D341Med (cell line): ENCODE data around the gene DKC1.

Source experiments
- DNase-seq: peaks from one replicate; pipeline ENCODE4 v3.0.0; 2012; ENCODE audit warnings: low spot score

Gene DKC1

GRCh38 chrX:154737136-154737535 lies 25.5 kb upstream of the DKC1 start:
- no peak for DNase-seq

DNA sequence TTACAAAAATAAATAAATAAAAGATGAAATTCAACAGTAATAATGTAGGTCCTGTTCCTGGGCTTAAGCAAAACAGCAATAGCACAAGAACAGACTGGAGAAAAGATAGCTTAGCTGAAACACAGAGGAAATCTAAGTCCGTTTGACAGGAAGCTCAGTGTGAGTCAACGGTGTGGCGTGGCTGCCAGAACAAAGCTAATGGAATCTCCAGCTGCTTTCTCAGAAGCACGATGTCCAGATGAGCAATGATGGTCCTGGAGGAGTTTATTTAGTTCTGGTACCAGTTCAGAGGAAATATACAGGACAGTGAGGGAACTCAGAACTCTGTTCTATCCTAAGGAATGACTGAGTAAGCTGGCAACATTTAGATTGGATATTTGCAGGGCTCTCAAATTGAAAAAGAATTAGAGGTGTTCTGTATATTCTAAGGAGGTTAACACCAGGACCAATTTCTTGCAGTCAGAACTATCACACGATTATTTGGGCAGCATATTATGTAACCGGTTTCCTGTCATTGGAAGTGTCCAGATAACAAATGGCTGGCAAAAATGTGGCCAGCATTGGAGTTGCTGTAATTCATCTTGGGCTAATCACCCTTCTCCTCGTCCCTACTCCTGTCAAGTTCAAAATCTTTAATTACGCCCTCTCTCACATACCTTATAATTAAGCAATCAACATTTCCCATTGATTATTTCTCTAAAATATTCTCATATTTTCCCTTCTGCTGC lies 24.5 kb upstream of the DKC1 start:
- no peak for DNase-seq

DNA sequence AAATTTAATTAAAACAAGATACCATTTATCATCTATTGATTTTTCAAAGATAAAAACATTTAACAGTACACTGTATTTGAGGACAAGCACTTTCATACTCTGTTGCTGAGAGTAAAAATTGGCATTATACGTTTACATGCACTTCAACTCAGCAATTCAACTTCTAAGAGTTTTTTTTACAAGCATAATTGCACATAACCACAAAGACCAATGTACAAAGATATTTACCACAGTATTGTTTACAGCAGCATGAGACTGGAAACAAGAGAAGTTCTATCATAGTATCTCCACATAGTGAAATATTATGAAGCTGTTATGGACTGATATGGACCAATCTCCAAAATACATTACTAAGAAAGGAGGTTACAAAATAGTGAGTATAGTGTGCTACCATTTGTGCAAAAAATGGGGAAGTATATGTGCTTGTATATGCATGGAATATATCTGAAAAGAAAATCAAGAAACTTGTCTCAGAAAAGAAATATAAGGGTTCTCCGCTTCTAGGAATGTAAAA lies 22.7 kb upstream of the DKC1 start:
- no peak for DNase-seq

- no peak for DNase-seq
Observed at GRCh38 chrX:154742613-154743012, 20.1 kb upstream of the DKC1 start.

GRCh38 chrX:154748712-154749339 lies 13.8 kb upstream of the DKC1 start:
- DNase-seq, result peak; percentile 58

- no peak for DNase-seq
Observed at GRCh38 chrX:154749856-154750255, 12.8 kb upstream of the DKC1 start.

DNA sequence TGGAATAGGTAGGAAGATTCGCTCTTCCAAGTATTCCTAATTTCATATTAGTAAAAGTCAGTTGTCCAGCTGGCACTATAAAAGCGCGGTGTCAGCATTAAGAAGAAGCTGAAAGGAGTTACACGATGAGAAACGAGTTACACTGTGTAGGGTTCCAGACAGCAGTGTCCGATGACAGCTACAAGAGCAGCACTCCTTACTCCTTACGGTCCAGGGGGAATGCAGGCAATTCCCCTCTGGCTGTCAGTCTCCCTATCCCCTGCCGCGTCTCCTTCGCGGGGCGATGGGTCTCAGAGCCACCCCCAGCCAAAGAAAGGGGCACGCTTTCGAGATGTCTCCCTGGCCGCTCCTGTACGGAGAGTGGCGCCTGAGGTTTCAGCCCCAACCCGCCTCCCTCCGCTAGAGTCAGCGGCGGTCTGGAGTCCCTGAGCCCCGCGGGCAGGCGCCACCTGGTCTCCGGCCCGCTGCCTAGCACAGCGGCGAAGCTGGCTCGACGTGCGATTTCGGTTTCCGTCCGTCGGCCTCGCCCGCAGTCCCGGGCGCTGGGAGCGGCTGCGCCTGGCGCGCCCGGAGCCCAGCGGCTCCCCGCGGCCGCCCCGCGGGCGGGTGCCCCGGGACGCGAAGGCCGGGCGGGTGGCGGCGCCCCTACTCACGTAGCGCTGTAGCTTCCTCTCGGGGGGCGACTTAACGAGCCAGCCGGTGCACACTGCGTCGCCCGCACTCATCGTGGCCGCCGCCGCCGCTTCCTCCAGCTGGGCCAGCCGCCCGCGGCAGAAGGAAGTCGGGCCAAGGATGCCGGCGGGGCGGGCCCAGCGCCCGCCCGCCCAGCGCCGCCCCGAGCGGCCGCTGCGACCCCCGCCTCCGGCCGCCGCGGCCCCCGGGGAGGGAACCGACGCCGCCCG lies 12.1 kb upstream of the DKC1 start, which contains the start of gene GAB3:
Gene GAB3 (minus strand): TSS at position 777 of the 902 bp plus-strand sequence. CDS start 52 bp downstream, at position 725.
- peak; percentile 62 for DNase-seq

DNA sequence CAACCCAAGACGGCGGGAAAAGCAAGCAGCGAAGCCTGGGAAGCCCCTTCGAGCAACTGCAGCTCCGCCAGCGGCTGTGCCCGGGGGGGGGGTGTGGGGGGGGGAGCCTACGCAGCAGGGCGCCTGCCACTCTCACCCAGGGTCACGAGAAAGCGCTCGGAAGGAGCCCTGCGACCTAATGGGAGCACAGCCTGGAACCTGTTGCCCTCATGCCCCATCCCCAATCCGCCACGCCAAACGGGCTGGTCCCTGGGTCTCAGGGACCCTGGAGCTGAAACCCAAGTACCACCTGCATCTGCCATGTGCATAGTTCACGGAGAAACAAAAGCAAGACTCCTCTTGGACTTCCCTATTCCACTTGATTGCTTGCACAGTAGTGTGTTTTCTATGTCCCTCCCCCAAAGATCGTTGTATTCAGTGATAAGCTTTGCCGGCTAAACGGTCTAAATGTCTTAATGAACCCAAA lies 11.4 kb upstream of the DKC1 start:
- DNase-seq, result no peak

- DNase-seq, result no peak
Observed at GRCh38 chrX:154751669-154752271, 10.9 kb upstream of the DKC1 start.

DNA sequence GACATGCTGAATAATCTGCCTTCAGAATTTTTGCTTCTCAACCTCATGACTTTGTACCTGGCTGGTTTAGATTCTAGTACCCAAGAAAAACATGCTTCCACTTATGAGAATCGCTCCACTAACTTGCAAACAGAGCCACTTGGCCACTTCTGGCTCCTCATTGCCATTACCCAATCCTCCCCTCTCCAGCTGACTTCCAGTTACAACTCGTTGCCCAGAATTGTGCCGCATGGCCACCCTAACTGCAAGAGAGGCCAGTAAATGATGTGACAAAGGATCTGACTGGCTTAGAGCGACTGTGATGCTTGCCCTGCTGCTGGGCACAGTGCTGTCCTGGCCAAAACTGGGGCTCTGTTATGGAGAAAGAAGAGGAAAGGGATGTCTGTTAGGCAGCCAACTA lies 4.0 kb upstream of the DKC1 start:
- no peak for DNase-seq

GRCh38 chrX:154761977-154762536 lies 607 bp upstream of the DKC1 start:
- DNase-seq, result no peak

DNA sequence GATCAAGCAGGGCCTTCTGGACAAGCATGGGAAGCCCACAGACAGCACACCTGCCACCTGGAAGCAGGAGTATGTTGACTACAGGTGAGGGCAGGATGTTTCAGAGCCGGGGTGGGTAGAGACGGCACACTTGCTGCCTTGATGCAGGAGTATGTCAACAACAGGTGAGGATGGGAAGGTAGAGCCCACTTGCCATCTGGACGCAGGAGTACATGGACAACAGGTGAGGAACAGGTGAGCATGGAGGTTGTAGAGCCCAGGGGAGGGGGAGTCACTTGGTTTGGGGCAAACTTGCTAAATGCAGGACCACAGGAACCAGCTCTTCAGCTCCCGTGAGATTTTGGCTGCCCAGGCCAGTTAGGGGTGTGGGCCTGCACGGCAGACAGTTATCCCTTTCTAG lies 12.0 kb downstream of the DKC1 start:
- no peak for DNase-seq

DNA sequence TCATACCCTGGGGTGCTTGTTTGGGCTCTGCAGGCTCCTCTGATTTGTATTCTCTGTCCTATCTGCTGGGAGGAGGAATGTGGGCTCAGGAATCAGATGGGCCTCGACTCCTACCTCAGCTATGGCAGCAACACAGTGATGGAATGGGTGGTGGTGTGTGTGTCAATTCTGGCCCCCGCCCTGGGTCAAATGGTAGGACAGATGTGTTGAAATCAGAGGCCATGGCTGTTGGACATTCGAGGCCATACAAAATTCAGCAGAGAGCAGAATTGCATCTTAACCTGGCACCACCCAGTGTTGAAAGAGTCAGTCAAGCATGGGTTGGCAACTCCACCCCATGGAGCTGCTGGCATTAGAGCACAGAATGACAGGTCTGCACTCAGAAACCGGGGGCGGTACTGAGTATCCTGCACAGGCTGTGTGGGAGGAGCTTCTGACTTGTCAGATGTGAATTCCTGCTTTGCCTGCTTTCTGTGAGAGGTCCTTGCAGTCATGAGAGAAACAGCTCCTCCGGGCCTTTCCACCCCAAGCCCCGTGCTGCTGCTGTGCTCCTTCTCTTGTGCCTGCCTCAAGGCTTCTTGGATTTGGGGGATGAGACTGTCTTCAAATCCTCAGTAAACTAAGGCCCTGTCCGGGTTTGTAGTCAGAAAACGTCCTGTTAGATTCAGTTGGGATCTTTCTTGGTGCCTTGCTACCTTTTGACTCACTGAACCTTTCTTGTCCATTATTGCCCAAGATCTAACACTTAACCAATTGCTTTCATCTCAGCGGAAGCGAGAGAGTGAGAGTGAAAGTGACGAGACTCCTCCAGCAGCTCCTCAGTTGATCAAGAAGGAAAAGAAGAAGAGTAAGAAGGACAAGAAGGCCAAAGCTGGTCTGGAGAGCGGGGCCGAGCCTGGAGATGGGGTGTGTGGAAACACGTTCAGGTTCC lies 13.0 kb downstream of the DKC1 start:
- no peak for DNase-seq

DNA sequence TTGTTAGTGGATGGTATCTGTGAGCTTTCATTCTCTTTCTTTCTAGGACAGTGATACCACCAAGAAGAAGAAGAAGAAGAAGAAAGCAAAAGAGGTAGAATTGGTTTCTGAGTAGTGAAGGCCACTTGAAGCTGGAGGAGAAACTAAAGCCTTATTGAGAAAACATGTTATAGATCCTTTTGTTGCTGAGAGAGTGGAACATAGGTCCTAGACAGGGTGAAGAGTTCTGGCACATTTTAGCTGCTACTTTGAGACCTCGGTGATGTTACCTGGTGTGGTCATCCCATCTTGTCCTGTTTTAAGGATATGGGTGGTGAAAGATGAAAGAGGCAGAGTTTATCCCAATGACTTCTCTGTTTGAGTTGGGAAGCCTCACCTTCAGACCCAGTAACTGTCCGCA lies 14.1 kb downstream of the DKC1 start:
- DNase-seq, result no peak

DNA sequence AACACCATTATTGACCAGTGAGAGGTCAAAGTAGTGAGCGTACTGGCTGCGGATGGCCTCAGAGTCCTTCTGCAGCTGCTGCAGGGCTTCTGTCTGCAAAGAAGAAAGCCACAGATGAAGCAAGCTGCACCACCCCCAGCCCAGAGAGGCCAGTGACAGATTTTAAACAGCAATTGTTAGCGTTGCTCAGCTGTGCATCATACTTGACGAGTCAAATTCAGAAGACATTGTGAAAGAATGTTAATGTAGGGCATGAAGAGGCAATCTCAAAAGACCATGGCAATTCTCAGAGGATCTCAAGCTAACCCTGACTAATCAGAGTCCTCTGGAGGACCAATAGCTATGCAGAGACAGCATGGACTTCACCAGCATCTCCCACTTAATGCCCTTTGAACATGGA lies 16.6 kb downstream of the DKC1 start:
- no peak for DNase-seq

DNA sequence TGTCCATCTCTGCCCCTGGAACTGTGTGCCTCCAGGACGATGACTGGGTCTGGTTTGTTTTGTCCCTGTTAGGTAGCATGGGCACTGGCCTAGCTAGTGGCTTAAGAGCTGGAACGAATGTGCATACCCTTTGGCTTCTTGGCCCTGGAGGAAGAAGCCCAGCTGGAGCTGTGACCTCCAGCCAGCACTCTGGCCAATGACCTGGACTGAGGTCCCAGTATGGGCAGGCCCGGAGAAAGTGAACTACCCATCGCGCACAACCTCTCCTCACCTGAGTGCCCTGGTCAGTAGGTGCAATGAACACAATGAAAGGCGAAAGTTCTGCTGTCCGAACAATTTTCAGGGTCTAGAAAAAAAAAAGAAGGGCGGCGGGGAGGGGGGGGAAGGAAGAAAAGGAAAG lies 18.3 kb downstream of the DKC1 start:
- no peak for DNase-seq

DNA sequence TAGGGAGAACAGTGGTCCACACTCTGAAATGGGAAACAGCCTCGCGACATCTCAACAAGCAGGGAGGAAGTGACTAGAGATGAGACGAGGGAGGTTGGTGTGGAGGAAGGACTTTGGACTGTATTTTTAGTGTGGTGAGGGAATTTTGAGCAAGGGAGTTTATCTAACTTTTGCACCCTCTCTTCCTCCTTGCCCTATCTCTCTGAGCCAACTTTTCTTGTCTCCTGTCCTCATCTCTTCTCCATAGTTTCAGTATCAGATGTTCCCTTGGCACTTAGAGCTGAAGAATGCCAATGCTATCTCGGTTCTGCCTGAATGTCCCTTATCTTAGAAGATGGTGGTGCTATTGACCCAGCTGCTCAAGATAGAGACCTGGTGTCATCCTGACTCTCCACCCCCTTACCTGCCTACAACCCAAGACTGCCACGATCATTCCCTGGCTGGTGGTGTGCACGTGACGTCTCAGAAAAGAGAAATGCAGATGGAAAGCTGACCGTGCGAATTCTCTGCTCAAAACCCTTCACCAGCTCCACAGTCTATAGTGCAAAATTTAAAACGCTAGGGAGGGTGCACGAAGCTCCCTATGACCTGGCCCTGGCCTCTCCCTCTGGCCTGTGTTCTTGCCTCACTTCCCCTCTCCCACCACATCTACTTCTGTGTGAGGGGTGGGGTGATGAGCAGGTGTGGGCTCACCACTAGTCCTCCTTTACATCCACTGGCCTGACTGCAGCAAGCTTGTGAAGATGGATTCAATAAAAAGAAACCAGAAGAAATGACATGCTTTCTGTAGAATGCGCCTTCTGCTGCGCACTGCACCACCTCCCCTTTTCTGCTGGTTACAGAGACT lies 21.7 kb downstream of the DKC1 start:
- DNase-seq, result no peak

GRCh38 chrX:154785716-154786115 lies 23.1 kb downstream of the DKC1 start:
- no peak for DNase-seq

GRCh38 chrX:154791467-154791866 lies 28.8 kb downstream of the DKC1 start:
- DNase-seq, result no peak

DNA sequence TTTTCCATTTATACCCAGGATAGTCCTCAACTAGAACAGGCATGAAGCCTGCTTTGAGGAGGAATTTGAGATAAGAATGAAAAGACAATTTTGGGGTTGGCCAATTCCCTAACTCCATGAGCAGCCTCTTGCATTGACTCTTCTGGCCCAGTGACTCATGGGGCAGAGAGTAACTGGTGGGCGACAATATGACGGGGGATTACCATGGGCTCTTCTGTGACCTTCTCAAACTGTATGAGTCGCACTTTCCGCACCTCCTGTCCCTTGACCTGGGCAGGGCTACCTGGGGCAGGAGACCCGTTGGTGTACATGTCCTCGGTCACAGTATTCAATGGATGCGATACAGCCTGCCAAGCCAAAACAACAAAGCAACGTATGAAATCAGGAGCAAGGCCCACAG lies 29.3 kb downstream of the DKC1 start:
- no peak for DNase-seq
